Adrenal gland (tissue), 5 donors: ENCODE measurements around the gene GNLY.

Source experiments
- POLR2A ChIP-seq, 2 donors: fragments of 450-650 bp; IDR thresholded peaks; one replicate each; pipeline ENCODE4 v1.6.1; 2017; ENCODE audit warnings: antibody characterized with exemption in 2 of 2, mild to moderate bottlenecking in 2 of 2, moderate library complexity in 1 of 2
- TF ChIP-seq, protein P1 (sequence below), 6 experiments: fragments of 450-650 bp in 4 of 6; fragments of 200-600 bp in 2 of 6; sonication (generic) in 1 of 6; IDR thresholded peaks; 1 replicate in 5 of 6; 2 replicates in 1 of 6; pipeline versions ENCODE4 v1.5.1 to v1.8.0; 2016 to 2021; ENCODE audit warnings: antibody characterized with exemption in 6 of 6, mild to moderate bottlenecking in 2 of 6, moderate library complexity in 1 of 6
- donor health status: DM: no; HTN: no; CAD: no.

DNA sequence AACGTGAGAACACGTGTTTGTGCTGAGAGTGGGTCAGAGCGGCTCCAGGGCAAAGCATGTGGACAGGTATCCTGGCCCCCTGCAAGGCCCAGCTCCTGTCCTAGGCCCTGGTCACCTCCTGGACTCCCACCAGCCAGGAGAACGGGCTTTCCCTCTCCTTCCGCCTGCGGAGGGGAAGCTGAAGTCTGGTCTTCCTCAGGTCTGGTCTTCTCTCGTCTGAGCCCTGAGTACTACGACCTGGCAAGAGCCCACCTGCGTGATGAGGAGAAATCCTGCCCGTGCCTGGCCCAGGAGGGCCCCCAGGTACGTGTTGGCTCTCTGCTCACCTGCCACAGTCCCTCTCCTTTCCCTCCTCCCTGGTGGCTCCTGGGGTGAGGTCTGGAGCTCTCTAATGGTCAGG, 963 bp downstream of the GNLY start:
- TF ChIP-seq, protein P1, sequence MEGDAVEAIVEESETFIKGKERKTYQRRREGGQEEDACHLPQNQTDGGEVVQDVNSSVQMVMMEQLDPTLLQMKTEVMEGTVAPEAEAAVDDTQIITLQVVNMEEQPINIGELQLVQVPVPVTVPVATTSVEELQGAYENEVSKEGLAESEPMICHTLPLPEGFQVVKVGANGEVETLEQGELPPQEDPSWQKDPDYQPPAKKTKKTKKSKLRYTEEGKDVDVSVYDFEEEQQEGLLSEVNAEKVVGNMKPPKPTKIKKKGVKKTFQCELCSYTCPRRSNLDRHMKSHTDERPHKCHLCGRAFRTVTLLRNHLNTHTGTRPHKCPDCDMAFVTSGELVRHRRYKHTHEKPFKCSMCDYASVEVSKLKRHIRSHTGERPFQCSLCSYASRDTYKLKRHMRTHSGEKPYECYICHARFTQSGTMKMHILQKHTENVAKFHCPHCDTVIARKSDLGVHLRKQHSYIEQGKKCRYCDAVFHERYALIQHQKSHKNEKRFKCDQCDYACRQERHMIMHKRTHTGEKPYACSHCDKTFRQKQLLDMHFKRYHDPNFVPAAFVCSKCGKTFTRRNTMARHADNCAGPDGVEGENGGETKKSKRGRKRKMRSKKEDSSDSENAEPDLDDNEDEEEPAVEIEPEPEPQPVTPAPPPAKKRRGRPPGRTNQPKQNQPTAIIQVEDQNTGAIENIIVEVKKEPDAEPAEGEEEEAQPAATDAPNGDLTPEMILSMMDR (IDR thresholded peaks at IDR 0.05), result no peak
- TF ChIP-seq POLR2A (IDR thresholded peaks at IDR 0.05), result no peak
